ENCODE data around the gene SLC25A51. TPM values are rescaled to one million over a fixed set of nuclear protein-coding genes. Genes with fewer than 3 reads are reported as not detected.

SLC25A51 gene
- total RNA-seq, 1 donor from 2014 or later: 24.5 TPM

GRCh38 chr9:37904445-37905130 is 661 bp upstream of the SLC25A51 start:
- peaks cover 28% of the 10 kb centered on the region for H3K4me1 ChIP-seq
- TF ChIP-seq CTCF (IDR thresholded peaks at IDR 0.05): no peak
- DNase-seq (no peak), ATAC-seq (no peak)
- peak overlapping the region; percentile 87 for H3K27ac ChIP-seq
- H3K27me3 ChIP-seq: no peaks in the 10 kb centered on the region
- no peaks in the 10 kb centered on the region for H3K9me3 ChIP-seq
- peak overlapping the region; percentile 94 for H3K4me3 ChIP-seq
- intact Hi-C loops (cut with DNase I): no loop called here
- H3K36me3 ChIP-seq: peaks cover under 1% of the 10 kb centered on the region

- H3K9me3 ChIP-seq: no peaks in the 10 kb centered on the region
- ATAC-seq (peak; percentile 0), DNase-seq (no peak)
- TF ChIP-seq CTCF (IDR thresholded peaks at IDR 0.05): no peak
- H3K4me1 ChIP-seq: peaks cover 23% of the 10 kb centered on the region
- H3K4me3 ChIP-seq: peak overlapping the region; percentile 94
- H3K36me3 ChIP-seq: peaks cover 16% of the 10 kb centered on the region
- intact Hi-C loops (cut with DNase I): no loop called here
- no peaks in the 10 kb centered on the region for H3K27me3 ChIP-seq
- peak overlapping the region; percentile 87 for H3K27ac ChIP-seq
Observed at GRCh38 chr9:37902796-37903646, 906 bp downstream of the SLC25A51 start.

- intact Hi-C loops (cut with DNase I): no loop called here
- H3K4me3 ChIP-seq: no peak overlapping the region
- H3K36me3 ChIP-seq: peaks cover 23% of the 10 kb centered on the region
- no peaks in the 10 kb centered on the region for H3K9me3 ChIP-seq
- no peaks in the 10 kb centered on the region for H3K27me3 ChIP-seq
- no peak for TF ChIP-seq CTCF (IDR thresholded peaks at IDR 0.05)
- ATAC-seq (no peak), DNase-seq (no peak)
- peaks cover 23% of the 10 kb centered on the region for H3K4me1 ChIP-seq
- H3K27ac ChIP-seq: no peak overlapping the region
Observed at GRCh38 chr9:37902131-37902530, 1.8 kb downstream of the SLC25A51 start.

- Histone ChIP-seq H3K4me1 (peaks cover 16% of the 10 kb centered on the region), H3K9me3 (no peaks in the 10 kb centered on the region), H3K27ac (no peak overlapping the region), H3K4me3 (no peak overlapping the region), H3K27me3 (no peaks in the 10 kb centered on the region), H3K36me3 (peaks cover 52% of the 10 kb centered on the region)
- DNase-seq (no peak), ATAC-seq (no peak)
- intact Hi-C loops (cut with DNase I): no loop called here
- TF ChIP-seq CTCF (IDR thresholded peaks at IDR 0.05): no peak
Observed at GRCh38 chr9:37899041-37899440, 4.9 kb downstream of the SLC25A51 start.

- DNase-seq: no peak
- Histone ChIP-seq H3K27me3 (no peaks in the 10 kb centered on the region), H3K4me1 (peaks cover 9% of the 10 kb centered on the region), H3K9me3 (no peaks in the 10 kb centered on the region), H3K27ac (no peak overlapping the region), H3K36me3 (peaks cover 66% of the 10 kb centered on the region), H3K4me3 (no peak overlapping the region)
- intact Hi-C loops (cut with DNase I): no loop called here
- no peak for ATAC-seq
- TF ChIP-seq CTCF (IDR thresholded peaks at IDR 0.05): no peak
Observed at GRCh38 chr9:37897665-37898064, 6.3 kb downstream of the SLC25A51 start.
